D721Med (cell line): ENCODE data around the gene IDH3G.

ENCODE experiments used
- DNase-seq: peaks from one replicate; pipeline ENCODE4 v3.0.0; 2011; ENCODE audit warnings: low spot score; ENCODE audit not compliant: insufficient read length
- FAIRE-seq: peaks from 2 replicates; lab custom pipeline; 2011; peaks lifted over from hg19 to GRCh38; lab: Jason Lieb, UNC
- CTCF ChIP-seq: IDR thresholded peaks from 2 replicates; pipeline ENCODE4 v1.5.1; 2012; ENCODE audit warnings: mild to moderate bottlenecking, control low read depth; ENCODE audit not compliant: insufficient read depth; ENCODE audit errors: missing control alignments

The IDH3G gene

GRCh38 chrX:153791104-153791852 is 2.9 kb downstream of the IDH3G start:
- TF ChIP-seq CTCF = no peak
- FAIRE-seq = no peak
- DNase-seq = no peak

GRCh38 chrX:153789654-153790053 is 4.5 kb downstream of the IDH3G start:
- TF ChIP-seq CTCF = no peak
- FAIRE-seq (no peak), DNase-seq (no peak)

GRCh38 chrX:153786669-153787068 is 7.5 kb downstream of the IDH3G start:
- no peak for DNase-seq
- TF ChIP-seq CTCF = no peak
- FAIRE-seq = no peak

GRCh38 chrX:153784325-153784967 is 9.7 kb downstream of the IDH3G start:
- TF ChIP-seq CTCF = no peak
- DNase-seq (no peak), FAIRE-seq (no peak)

GRCh38 chrX:153783378-153784013 is 10.7 kb downstream of the IDH3G start:
- TF ChIP-seq CTCF = no peak
- FAIRE-seq (no peak), DNase-seq (no peak)

GRCh38 chrX:153782871-153783270 is 11.3 kb downstream of the IDH3G start:
- TF ChIP-seq CTCF = no peak
- DNase-seq = no peak
- FAIRE-seq = no peak

GRCh38 chrX:153782313-153782712 is 11.9 kb downstream of the IDH3G start:
- peak; percentile 19 for TF ChIP-seq CTCF
- FAIRE-seq (no peak), DNase-seq (no peak)
